ENCODE data around the gene ANKRD33B.

- no peak for TF ChIP-seq EZH2phosphoT487 (IDR thresholded peaks at IDR 0.05; ENCODE audit: low read length)
- TF ChIP-seq CTCF (IDR thresholded peaks at IDR 0.05; ENCODE audit: low read length): no peak
- no peak for TF ChIP-seq EZH2 (optimal IDR thresholded peaks at IDR 0.05; ENCODE audit: low read depth, low read length)
Observed at GRCh38 chr5:10700516-10700915, 136.6 kb downstream of the ANKRD33B start.

Measured in MM.1S (cell line).